Activated CD4-positive, alpha-beta T cell treated with anti-CD3 and anti-CD28 coated beads, Interleukin-2, amount 10 ng/mL, durations not matched to agents 24 days and 14 days (primary cell): Measurements from ENCODE around the gene SH2B3. TPM values are rescaled to one million over a fixed set of nuclear protein-coding genes. Genes with fewer than 3 reads are reported as not detected.

Experiments
- DNase-seq: peaks from one replicate; pipeline ENCODE4 v3.0.0; 2022
- H3K27ac Mint-ChIP-seq: one replicate; pipeline ENCODE4 v1.8.0; 2022; ENCODE audit warnings: mild to moderate bottlenecking, mixed read lengths
- H3K27me3 Mint-ChIP-seq: one replicate; pipeline ENCODE4 v1.8.0; 2022; ENCODE audit warnings: mixed read lengths
- H3K36me3 Mint-ChIP-seq: one replicate; pipeline ENCODE4 v1.8.0; 2022; ENCODE audit warnings: low read depth, mild to moderate bottlenecking, mixed read lengths
- H3K4me1 Mint-ChIP-seq: one replicate; pipeline ENCODE4 v1.8.0; 2021; ENCODE audit warnings: mixed read lengths
- H3K4me3 Mint-ChIP-seq: one replicate; pipeline ENCODE4 v1.8.0; 2022; ENCODE audit warnings: mild to moderate bottlenecking, moderate library complexity, mixed read lengths
- H3K9me3 Mint-ChIP-seq: one replicate; pipeline ENCODE4 v1.8.0; 2021; ENCODE audit warnings: mixed read lengths
- intact Hi-C: fragments of 100-400 bp; cut with micrococcal nuclease; formaldehyde crosslinking; loops from one replicate; pipeline ENCODE4 v1.15.1; 2023
- total RNA-seq: library from RNA; stranded (reverse); gene quantifications from 2 replicates; pipeline ENCODE4 v1.2.3, GENCODE V29; 2022

Gene SH2B3
- total RNA-seq, 1 donor from 2014 or later, result 44.1 TPM

- Mint-ChIP-seq H3K4me1 (peaks cover 63% of the 10 kb centered on the region), H3K9me3 (no peaks in the 10 kb centered on the region), H3K36me3 (peaks cover 30% of the 10 kb centered on the region), H3K4me3 (peak overlapping the region; percentile 99), H3K27me3 (no peaks in the 10 kb centered on the region), H3K27ac (peak overlapping the region; percentile 77)
- intact Hi-C loops, result loop anchor here (5.0 to 10.0 kb wide), 2 partner anchors 138 to 1006 kb away; partner anchors contain the start of gene PTPN11
- no peak for DNase-seq
Observed at GRCh38 chr12:111408686-111409402, 3.1 kb downstream of the SH2B3 start.

GRCh38 chr12:111409403-111409779 is 3.7 kb downstream of the SH2B3 start:
- Mint-ChIP-seq H3K27ac (peak overlapping the region; percentile 77), H3K27me3 (no peaks in the 10 kb centered on the region), H3K36me3 (peaks cover 31% of the 10 kb centered on the region), H3K9me3 (no peaks in the 10 kb centered on the region), H3K4me1 (peaks cover 59% of the 10 kb centered on the region), H3K4me3 (peak overlapping the region; percentile 99)
- DNase-seq, result peak; percentile 75
- intact Hi-C loops, result loop anchor here (5.0 to 10.0 kb wide), 2 partner anchors 138 to 1005 kb away; partner anchors contain the start of gene PTPN11

GRCh38 chr12:111409780-111410430 is 4.2 kb downstream of the SH2B3 start:
- peak overlapping the region; percentile 77 for H3K27ac Mint-ChIP-seq
- H3K4me1 Mint-ChIP-seq, result peaks cover 58% of the 10 kb centered on the region
- peaks cover 34% of the 10 kb centered on the region for H3K36me3 Mint-ChIP-seq
- H3K27me3 Mint-ChIP-seq, result no peaks in the 10 kb centered on the region
- H3K4me3 Mint-ChIP-seq, result peak overlapping the region; percentile 99
- DNase-seq, result peak; percentile 79
- no peaks in the 10 kb centered on the region for H3K9me3 Mint-ChIP-seq
- intact Hi-C loops, result loop anchor here (5.0 to 10.0 kb wide), 2 partner anchors 137 to 1005 kb away; partner anchors contain the start of gene PTPN11

- peak overlapping the region; percentile 99 for H3K4me3 Mint-ChIP-seq
- peaks cover 37% of the 10 kb centered on the region for H3K36me3 Mint-ChIP-seq
- H3K4me1 Mint-ChIP-seq, result peaks cover 60% of the 10 kb centered on the region
Observed at GRCh38 chr12:111410431-111411184, 4.9 kb downstream of the SH2B3 start.

GRCh38 chr12:111411185-111411764 is 5.6 kb downstream of the SH2B3 start:
- Mint-ChIP-seq H3K27ac (peak overlapping the region; percentile 74), H3K36me3 (peaks cover 39% of the 10 kb centered on the region), H3K4me3 (peak overlapping the region; percentile 99), H3K27me3 (no peaks in the 10 kb centered on the region), H3K4me1 (peaks cover 60% of the 10 kb centered on the region), H3K9me3 (no peaks in the 10 kb centered on the region)
- intact Hi-C loops, result no loop called here
- no peak for DNase-seq

More at GRCh38 chr12:111410431-111411184, 4.9 kb downstream of the SH2B3 start:
- no peaks in the 10 kb centered on the region for H3K9me3 Mint-ChIP-seq
- no peak for DNase-seq
- no peaks in the 10 kb centered on the region for H3K27me3 Mint-ChIP-seq
- peak overlapping the region; percentile 74 for H3K27ac Mint-ChIP-seq
- intact Hi-C loops, result no loop called here

- no peaks in the 10 kb centered on the region for H3K27me3 Mint-ChIP-seq
Observed at GRCh38 chr12:111412007-111412829, 6.5 kb downstream of the SH2B3 start.

GRCh38 chr12:111412830-111413441 is 7.2 kb downstream of the SH2B3 start:
- Mint-ChIP-seq H3K36me3 (peaks cover 38% of the 10 kb centered on the region), H3K27ac (peak overlapping the region; percentile 85), H3K4me1 (peaks cover 54% of the 10 kb centered on the region), H3K4me3 (peak overlapping the region; percentile 4), H3K27me3 (no peaks in the 10 kb centered on the region), H3K9me3 (no peaks in the 10 kb centered on the region)
- intact Hi-C loops, result no loop called here
- no peak for DNase-seq

More at GRCh38 chr12:111412007-111412829, 6.5 kb downstream of the SH2B3 start:
- H3K36me3 Mint-ChIP-seq, result peaks cover 39% of the 10 kb centered on the region
- peaks cover 59% of the 10 kb centered on the region for H3K4me1 Mint-ChIP-seq
- H3K9me3 Mint-ChIP-seq, result no peaks in the 10 kb centered on the region
- no peak for DNase-seq
- H3K27ac Mint-ChIP-seq, result peak overlapping the region; percentile 85
- intact Hi-C loops, result no loop called here
- peak overlapping the region; percentile 64 for H3K4me3 Mint-ChIP-seq

- no peaks in the 10 kb centered on the region for H3K27me3 Mint-ChIP-seq
- no peak overlapping the region for H3K4me3 Mint-ChIP-seq
- DNase-seq, result no peak
- H3K36me3 Mint-ChIP-seq, result peaks cover 36% of the 10 kb centered on the region
- H3K27ac Mint-ChIP-seq, result peak overlapping the region; percentile 85
- intact Hi-C loops, result no loop called here
- no peaks in the 10 kb centered on the region for H3K9me3 Mint-ChIP-seq
- H3K4me1 Mint-ChIP-seq, result peaks cover 48% of the 10 kb centered on the region
Observed at GRCh38 chr12:111413442-111414086, 7.8 kb downstream of the SH2B3 start.

- intact Hi-C loops, result no loop called here
- Mint-ChIP-seq H3K27me3 (no peaks in the 10 kb centered on the region), H3K27ac (peak overlapping the region; percentile 30), H3K4me3 (no peak overlapping the region), H3K9me3 (no peaks in the 10 kb centered on the region), H3K36me3 (peaks cover 40% of the 10 kb centered on the region), H3K4me1 (peaks cover 44% of the 10 kb centered on the region)
- DNase-seq, result no peak
Observed at GRCh38 chr12:111414711-111415252, 9.1 kb downstream of the SH2B3 start.

- Mint-ChIP-seq H3K27ac (no peak overlapping the region), H3K4me1 (peaks cover 30% of the 10 kb centered on the region), H3K27me3 (no peaks in the 10 kb centered on the region), H3K4me3 (no peak overlapping the region), H3K9me3 (no peaks in the 10 kb centered on the region), H3K36me3 (peaks cover 51% of the 10 kb centered on the region)
- DNase-seq, result no peak
- intact Hi-C loops, result no loop called here
Observed at GRCh38 chr12:111417290-111417689, 11.6 kb downstream of the SH2B3 start.

- no peak for DNase-seq
- H3K36me3 Mint-ChIP-seq, result peaks cover 52% of the 10 kb centered on the region
- H3K4me3 Mint-ChIP-seq, result no peak overlapping the region
- intact Hi-C loops, result no loop called here
- H3K27ac Mint-ChIP-seq, result no peak overlapping the region
- H3K4me1 Mint-ChIP-seq, result peaks cover 26% of the 10 kb centered on the region
- H3K9me3 Mint-ChIP-seq, result no peaks in the 10 kb centered on the region
- no peaks in the 10 kb centered on the region for H3K27me3 Mint-ChIP-seq
Observed at GRCh38 chr12:111417784-111418593, 12.3 kb downstream of the SH2B3 start.
